Measurements from ENCODE around the gene FIZ1.

FIZ1 gene

GRCh38 chr19:55599468-55599841, at the start of gene FIZ1:
Gene FIZ1 (minus strand): TSS chr19:55599517. CDS start chr19:55597865, 1,652 bp downstream.
- peak; percentile 94 for DNase-seq

- no peak for DNase-seq
Observed at GRCh38 chr19:55648585-55649267, 49.4 kb upstream of the FIZ1 start.

GRCh38 chr19:55647732-55648584, 48.6 kb upstream of the FIZ1 start, which contains the start of gene CCDC106:
Gene CCDC106 (plus strand): TSS chr19:55648212. CDS start chr19:55649047, 835 bp downstream.
- peak; percentile 38 for DNase-seq

- no peak for DNase-seq
Observed at GRCh38 chr19:55646889-55647731, 47.8 kb upstream of the FIZ1 start.

- no peak for DNase-seq
Observed at GRCh38 chr19:55645512-55645881, 46.2 kb upstream of the FIZ1 start.

GRCh38 chr19:55644842-55645511, 45.7 kb upstream of the FIZ1 start:
- DNase-seq = no peak

GRCh38 chr19:55644191-55644833, 45.0 kb upstream of the FIZ1 start:
- DNase-seq = no peak

GRCh38 chr19:55643887-55644176, 44.5 kb upstream of the FIZ1 start:
- no peak for DNase-seq

- DNase-seq = no peak
Observed at GRCh38 chr19:55643003-55643886, 43.9 kb upstream of the FIZ1 start, which contains the start of gene ZNF581. Gene ZNF581 (plus strand): TSS chr19:55643649. CDS start chr19:55644572, 923 bp downstream.

- DNase-seq = no peak
Observed at GRCh38 chr19:55642153-55643002, 43.1 kb upstream of the FIZ1 start.

- no peak for DNase-seq
Observed at GRCh38 chr19:55641426-55642152, 42.3 kb upstream of the FIZ1 start.

- DNase-seq = no peak
Observed at GRCh38 chr19:55640577-55641425, 41.5 kb upstream of the FIZ1 start, which contains the start of gene ZNF580. Gene ZNF580 (plus strand): TSS chr19:55641002. CDS start chr19:55642509, 1,507 bp downstream.

- peak; percentile 70 for DNase-seq
Observed at GRCh38 chr19:55640043-55640576, 40.8 kb upstream of the FIZ1 start.

GRCh38 chr19:55638864-55639359, 39.6 kb upstream of the FIZ1 start:
- DNase-seq = no peak

GRCh38 chr19:55637534-55637933, 38.2 kb upstream of the FIZ1 start:
- DNase-seq = no peak

- no peak for DNase-seq
Observed at GRCh38 chr19:55636723-55637122, 37.4 kb upstream of the FIZ1 start.

- no peak for DNase-seq
Observed at GRCh38 chr19:55635856-55636440, 36.6 kb upstream of the FIZ1 start.
